ENCODE results near the gene JMJD6.

Gene JMJD6

GRCh38 chr17:76685846-76686245 lies 40.6 kb downstream of the JMJD6 start:
- no peaks in the 10 kb centered on the region for H3K9me3 ChIP-seq (ENCODE audit: low read length)
- TF ChIP-seq CTCF (IDR thresholded peaks at IDR 0.05; ENCODE audit: low read length): no peak
- no peak for TF ChIP-seq EZH2 (IDR thresholded peaks at IDR 0.05; ENCODE audit: borderline replicate concordance, low read length)
- no peak overlapping the region for H3K27ac ChIP-seq (ENCODE audit: low read depth, low read length, poor library complexity, severe bottlenecking)
- H3K4me3 ChIP-seq (ENCODE audit: low read depth, low read length, poor library complexity, severe bottlenecking): no peak overlapping the region
- H3K4me1 ChIP-seq (ENCODE audit: insufficient read depth, low read length, severe bottlenecking): no peaks in the 10 kb centered on the region
- no peak overlapping the region for H3K9ac ChIP-seq (ENCODE audit: low read length)
- no peak overlapping the region for H2AFZ ChIP-seq (ENCODE audit: low read length)
- no peaks in the 10 kb centered on the region for H3K36me3 ChIP-seq (ENCODE audit: insufficient read depth, low read length)
- no peaks in the 10 kb centered on the region for H3F3A ChIP-seq (ENCODE audit: insufficient read depth, low read length)
- H4K20me1 ChIP-seq (ENCODE audit: insufficient read depth, low read length): no peaks in the 10 kb centered on the region
- no peaks in the 10 kb centered on the region for H3K79me2 ChIP-seq (ENCODE audit: insufficient read depth, low read length)
- peaks cover 16% of the 10 kb centered on the region; the same call in 1 of the 2 replicates for H3K27me3 ChIP-seq (ENCODE audit: insufficient read depth, low read length)
- H3K9me2 ChIP-seq (ENCODE audit: low read depth, low read length): no peaks in the 10 kb centered on the region
- no peak overlapping the region for H3K4me2 ChIP-seq (ENCODE audit: low read length)

GRCh38 chr17:76685366-76685765 lies 41.0 kb downstream of the JMJD6 start:
- Histone ChIP-seq H3F3A (ENCODE audit: insufficient read depth, low read length) (no peaks in the 10 kb centered on the region), H4K20me1 (ENCODE audit: insufficient read depth, low read length) (no peaks in the 10 kb centered on the region), H2AFZ (ENCODE audit: low read length) (no peak overlapping the region), H3K9me2 (ENCODE audit: low read depth, low read length) (no peaks in the 10 kb centered on the region), H3K27me3 (ENCODE audit: insufficient read depth, low read length) (peaks cover 16% of the 10 kb centered on the region; the same call in 1 of the 2 replicates), H3K79me2 (ENCODE audit: insufficient read depth, low read length) (no peaks in the 10 kb centered on the region), H3K4me3 (ENCODE audit: low read depth, low read length, poor library complexity, severe bottlenecking) (no peak overlapping the region), H3K4me1 (ENCODE audit: insufficient read depth, low read length, severe bottlenecking) (no peaks in the 10 kb centered on the region), H3K9ac (ENCODE audit: low read length) (no peak overlapping the region), H3K27ac (ENCODE audit: low read depth, low read length, poor library complexity, severe bottlenecking) (no peak overlapping the region), H3K36me3 (ENCODE audit: insufficient read depth, low read length) (no peaks in the 10 kb centered on the region), H3K9me3 (ENCODE audit: low read length) (no peaks in the 10 kb centered on the region), H3K4me2 (ENCODE audit: low read length) (no peak overlapping the region)
- TF ChIP-seq EZH2 (IDR thresholded peaks at IDR 0.05; ENCODE audit: borderline replicate concordance, low read length) (no peak), CTCF (IDR thresholded peaks at IDR 0.05; ENCODE audit: low read length) (no peak)

GRCh38 chr17:76684756-76685155 lies 41.6 kb downstream of the JMJD6 start:
- Histone ChIP-seq H3K9me2 (ENCODE audit: low read depth, low read length) (no peaks in the 10 kb centered on the region), H3F3A (ENCODE audit: insufficient read depth, low read length) (no peaks in the 10 kb centered on the region), H3K4me3 (ENCODE audit: low read depth, low read length, poor library complexity, severe bottlenecking) (no peak overlapping the region), H3K9me3 (ENCODE audit: low read length) (no peaks in the 10 kb centered on the region), H3K79me2 (ENCODE audit: insufficient read depth, low read length) (no peaks in the 10 kb centered on the region), H2AFZ (ENCODE audit: low read length) (no peak overlapping the region), H3K4me1 (ENCODE audit: insufficient read depth, low read length, severe bottlenecking) (no peaks in the 10 kb centered on the region), H3K4me2 (ENCODE audit: low read length) (no peak overlapping the region), H3K27me3 (ENCODE audit: insufficient read depth, low read length) (peaks cover 16% of the 10 kb centered on the region; the same call in 1 of the 2 replicates), H3K36me3 (ENCODE audit: insufficient read depth, low read length) (no peaks in the 10 kb centered on the region), H3K9ac (ENCODE audit: low read length) (no peak overlapping the region), H3K27ac (ENCODE audit: low read depth, low read length, poor library complexity, severe bottlenecking) (no peak overlapping the region), H4K20me1 (ENCODE audit: insufficient read depth, low read length) (no peaks in the 10 kb centered on the region)
- TF ChIP-seq CTCF (IDR thresholded peaks at IDR 0.05; ENCODE audit: low read length) (no peak), EZH2 (IDR thresholded peaks at IDR 0.05; ENCODE audit: borderline replicate concordance, low read length) (no peak)
